GM19351 (cell line): ENCODE results near the gene PRM1.

Source experiments
- ATAC-seq: cut with Tn5 transposase; IDR thresholded peaks from one replicate; pipeline ENCODE4 v1.9.1; 2021; ENCODE audit warnings: mild to moderate bottlenecking, moderate library complexity; ENCODE audit not compliant: unreplicated experiment

The PRM1 gene

DNA sequence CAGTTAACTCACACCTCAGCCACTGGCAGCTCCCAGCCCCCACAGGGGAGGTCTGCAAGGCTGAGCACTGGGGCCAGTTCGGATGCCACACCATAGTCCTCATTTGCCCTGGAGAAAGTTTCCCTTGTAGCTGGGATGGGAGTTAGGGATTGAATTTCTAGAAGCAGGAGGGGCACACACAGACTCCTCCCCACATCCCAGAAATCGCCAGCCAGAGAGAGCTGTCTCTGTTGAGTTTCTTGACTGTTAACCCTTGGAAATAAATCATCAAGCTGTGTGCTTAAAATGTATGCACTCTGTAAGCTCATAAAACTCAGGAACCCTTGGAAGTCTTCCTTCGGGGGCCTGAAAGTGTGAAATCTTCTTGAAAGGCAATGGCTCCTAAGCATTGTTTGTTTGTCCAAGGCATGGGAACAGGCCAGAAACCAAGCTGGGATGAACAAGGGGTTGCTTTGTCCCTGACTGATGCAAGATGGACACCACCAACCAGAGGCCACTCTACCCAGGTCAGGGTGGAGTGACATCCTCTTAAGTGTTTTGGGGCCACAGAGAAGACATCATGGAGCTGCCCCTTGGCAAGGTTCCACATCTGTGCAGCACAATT is 7.3 kb downstream of the PRM1 start:
- ATAC-seq: no peak

GRCh38 chr16:11272921-11273720 is 8.0 kb downstream of the PRM1 start, which contains the start of gene PRM3:
Gene PRM3 (minus strand): TSS chr16:11273629. CDS start chr16:11273595, 34 bp downstream.
- no peak for ATAC-seq

DNA sequence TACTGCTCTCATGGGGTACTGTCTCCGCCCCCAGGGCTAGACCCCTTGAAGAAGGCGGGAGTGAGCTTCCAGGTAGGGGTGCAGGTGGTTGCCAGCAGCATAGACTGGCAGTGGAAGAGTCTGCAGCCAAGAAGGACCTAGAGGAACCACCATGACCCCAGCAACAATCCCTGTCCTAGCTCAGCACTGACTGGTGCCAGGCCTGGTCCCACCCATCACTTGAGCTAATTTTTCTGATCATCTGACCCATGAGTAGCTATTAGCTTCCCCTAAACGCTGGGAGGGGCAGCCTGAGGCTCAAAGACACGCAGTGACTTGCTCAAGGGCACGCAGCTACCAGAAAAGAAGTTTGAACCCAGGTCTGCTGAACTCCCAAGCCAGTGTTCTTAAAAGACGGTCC is 8.6 kb downstream of the PRM1 start:
- no peak for ATAC-seq

- no peak for ATAC-seq
Measured at GRCh38 chr16:11271610-11272009, 9.5 kb downstream of the PRM1 start.

DNA sequence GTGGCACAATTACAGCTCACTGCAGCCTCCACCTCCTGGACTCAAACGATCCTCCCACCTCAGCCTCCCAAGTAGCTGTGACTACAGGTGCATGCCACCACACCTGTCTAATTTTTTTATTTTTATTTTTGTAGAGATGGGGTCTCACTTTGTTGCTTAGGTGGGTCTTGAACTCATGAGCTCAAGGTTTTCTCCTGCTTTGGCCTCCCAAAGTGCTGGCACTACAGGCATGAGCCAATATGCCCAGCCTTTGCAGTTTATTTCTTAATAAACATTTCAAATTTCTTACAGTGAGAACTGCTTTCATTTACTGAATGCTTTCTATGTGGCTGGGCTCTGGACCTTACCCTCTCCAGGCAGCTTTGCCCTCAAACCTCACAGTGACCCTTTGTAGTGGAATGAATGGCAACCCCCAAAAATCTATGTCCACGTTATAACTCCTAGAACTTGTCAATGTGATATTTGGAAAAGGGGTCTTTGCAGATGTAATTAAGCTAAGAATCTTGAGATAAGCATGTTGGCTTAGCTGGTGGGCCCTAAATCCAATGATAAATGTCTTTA is 10.4 kb downstream of the PRM1 start:
- no peak for ATAC-seq

DNA sequence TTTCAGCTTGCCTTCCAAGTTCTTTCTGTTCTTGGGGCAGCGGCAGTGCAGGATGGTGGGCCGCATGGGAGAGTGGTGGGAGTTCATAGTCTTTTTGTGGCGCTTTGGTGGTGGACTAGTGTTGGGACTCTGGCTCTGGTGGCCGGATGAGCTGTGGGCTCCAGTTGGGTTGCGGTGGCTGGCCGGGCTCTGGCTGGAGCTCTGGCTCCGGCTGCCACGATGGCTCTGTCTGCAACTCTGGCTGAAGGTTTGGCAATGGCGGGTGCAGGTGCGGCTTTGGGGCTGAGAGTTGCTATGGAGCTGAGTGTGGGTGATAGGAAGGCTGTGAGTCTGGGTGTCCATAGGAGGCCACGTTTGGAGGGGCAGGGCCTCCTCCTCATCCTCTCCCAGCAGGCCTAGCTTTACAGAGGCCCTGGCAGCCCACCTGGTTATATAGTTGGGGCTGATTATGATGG is 12.2 kb downstream of the PRM1 start, which contains the start of gene TNP2:
Gene TNP2, minus strand, starts transcription at position 405 of the 455 bp plus-strand sequence. Its CDS starts 63 bp downstream, at position 342.
- no peak for ATAC-seq

GRCh38 chr16:11265124-11265523 is 16.0 kb downstream of the PRM1 start:
- ATAC-seq: no peak

DNA sequence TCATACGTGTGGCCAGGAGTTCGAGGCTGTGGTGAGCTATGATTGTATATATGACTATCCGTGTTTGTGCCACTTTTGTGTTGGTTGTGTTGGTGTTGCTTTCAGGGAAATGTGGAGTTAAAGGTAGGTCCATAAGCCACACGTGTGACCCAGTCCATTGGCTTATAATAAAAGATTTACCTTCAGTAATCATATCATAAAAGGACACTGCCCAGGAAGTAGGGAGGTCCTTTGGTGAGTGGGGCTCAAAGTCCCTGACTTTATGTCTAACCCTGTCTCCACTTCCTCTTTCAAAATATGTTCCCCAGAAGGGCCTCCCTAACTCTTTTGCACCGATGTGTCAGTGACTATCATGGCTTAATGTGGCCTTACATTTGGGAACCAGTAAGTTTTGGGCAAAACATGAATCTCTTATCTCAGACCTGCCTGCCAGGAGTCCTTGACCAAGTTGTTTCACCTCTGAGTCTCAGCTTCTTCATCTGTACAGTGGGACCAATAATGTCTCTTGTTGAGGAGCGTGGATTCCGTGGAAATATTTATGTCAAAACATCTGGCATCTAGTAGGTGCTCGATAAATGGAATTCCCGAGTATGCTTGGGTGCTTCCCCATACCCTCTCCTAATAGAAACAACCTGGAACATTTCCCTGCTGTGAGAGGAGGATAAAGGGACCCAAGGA is 16.8 kb downstream of the PRM1 start:
- no peak for ATAC-seq

DNA sequence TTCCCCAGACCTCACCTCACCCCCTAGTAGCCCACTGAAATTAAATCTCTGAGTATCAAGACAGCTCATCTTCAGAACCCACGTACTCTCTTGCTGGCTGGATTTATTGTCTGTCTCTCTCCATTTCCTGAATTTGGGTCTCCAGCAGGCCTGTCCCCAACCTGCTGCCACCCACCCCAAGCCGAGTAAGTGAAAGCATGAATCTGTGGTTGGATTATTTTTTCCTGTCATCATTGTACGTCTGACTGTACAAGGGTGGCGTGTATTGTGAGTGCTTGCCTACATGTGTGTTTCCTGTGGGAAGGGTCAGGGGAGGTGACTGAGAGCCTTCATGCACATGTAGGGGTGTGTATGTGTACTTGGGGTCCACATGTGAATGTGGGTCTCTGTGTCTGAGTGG is 17.4 kb downstream of the PRM1 start:
- no peak for ATAC-seq

DNA sequence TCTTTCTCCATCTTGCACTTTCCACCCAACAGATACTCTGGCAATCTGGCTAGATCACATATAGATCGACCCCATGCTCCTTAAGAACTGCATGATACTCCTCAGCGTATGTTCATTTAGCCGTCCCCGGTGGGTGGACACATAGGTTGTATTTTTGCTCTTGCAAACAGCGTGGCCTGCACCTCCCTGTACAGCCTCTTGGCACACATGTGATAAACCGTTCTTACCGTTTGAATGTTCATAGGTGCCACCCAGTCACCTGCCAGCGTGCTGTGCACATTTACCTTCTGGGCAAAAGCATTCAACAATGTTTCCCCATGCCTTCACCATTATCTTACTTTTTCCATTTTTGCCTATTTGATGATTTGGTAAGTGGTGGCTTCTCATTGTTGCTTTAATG is 18.2 kb downstream of the PRM1 start:
- ATAC-seq: no peak

DNA sequence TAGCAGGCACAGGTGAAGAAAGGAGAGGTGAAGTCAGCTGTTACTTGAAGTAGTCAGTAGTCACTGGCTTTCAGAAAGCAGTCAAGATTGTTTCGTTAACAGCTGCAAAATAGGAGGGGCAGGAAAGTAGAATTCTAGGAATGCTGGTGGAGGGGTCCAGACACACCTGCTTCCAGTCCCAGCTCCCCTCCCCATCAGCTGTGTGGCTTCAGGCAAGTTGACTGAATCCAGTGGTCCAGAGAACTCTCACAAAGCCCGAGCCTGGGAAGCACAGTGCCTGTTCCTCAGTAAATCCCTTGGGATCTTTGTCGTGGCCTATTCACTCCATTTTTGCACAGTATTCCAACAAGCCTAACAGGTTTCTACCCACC is 20.5 kb downstream of the PRM1 start:
- no peak for ATAC-seq

DNA sequence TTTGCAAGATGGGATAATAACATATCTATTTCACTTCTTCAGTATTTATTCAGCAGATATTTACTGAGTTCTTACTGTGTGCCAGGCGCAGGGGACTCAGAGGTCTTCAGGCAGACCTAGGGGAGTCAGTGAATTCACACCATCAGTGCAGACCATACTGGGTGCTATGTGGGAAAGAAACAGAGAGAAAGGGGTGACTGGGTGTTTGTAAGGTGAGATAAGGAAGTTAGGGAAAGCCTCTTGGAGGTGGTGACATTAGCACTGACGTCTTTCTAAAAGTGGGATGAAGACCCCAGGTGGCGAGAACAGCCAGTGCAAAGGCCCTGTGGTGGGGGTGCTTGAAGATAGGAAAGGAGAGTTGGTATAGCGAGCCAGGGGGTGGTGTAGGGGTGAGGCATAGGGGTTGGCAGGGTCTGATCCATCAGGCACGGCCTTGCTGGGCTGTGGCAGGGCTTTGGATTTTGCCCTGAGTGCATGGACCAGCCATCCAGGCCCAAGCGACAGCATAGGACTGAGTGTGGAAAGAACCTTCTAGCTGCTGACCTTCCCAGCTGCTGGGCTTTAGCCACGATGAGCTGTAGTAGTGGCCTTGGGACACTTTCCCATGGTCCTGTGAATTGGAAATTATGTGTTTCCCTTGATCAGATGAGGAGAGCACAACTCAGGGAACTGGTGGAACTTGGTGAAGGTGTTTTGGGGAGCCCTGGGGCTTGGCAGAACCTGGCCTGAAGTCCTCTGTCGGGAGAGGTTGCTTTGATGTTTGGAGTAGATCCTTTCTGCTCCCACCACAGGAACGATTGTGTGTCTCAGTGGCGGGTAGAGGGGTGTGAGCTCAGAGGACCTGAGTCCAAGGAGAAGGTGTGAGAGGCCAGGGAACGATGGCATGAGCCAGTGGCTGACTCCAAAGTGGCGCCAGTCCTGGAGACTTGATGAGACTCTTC is 21.2 kb downstream of the PRM1 start:
- no peak for ATAC-seq

- no peak for ATAC-seq
Measured at GRCh38 chr16:11258553-11259492, 22.3 kb downstream of the PRM1 start.

DNA sequence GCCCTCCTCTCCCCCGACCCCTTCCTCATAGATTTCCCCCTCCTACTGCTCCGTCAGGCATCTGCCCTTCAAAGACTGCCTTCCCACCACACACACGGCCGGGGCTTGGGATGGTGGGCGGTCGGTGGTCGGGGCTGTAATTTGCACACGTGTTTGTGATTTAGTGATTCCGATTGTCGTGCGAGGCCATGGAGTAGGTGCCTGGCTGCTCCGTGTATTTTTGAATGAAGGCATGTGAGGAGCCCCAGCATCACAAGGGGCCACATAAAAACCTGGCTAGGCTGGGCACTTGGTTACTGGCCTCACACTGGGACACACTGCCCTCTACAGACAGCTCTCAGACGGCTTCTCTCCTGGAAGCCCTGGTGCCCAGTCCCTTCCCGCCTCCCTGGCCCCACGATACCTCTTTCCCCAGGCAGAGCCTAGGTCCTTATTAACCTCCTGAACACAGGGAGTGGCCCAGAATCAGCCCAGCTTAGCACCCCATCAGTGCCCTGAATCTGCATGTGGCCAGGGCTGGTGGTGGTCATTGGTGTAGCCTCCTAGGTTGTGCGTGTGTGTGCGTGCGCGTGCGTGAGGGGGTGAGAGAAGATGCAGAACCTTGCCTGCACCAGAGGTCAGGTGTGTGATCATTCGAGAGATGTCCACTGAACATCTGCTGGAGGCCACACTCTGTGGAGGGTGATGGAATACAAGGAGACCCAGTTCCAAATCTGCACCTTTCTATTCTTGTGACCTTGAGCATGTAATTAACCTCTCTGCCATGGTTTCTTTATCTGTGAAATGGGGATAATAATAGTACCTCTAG is 23.8 kb downstream of the PRM1 start:
- ATAC-seq: no peak

DNA sequence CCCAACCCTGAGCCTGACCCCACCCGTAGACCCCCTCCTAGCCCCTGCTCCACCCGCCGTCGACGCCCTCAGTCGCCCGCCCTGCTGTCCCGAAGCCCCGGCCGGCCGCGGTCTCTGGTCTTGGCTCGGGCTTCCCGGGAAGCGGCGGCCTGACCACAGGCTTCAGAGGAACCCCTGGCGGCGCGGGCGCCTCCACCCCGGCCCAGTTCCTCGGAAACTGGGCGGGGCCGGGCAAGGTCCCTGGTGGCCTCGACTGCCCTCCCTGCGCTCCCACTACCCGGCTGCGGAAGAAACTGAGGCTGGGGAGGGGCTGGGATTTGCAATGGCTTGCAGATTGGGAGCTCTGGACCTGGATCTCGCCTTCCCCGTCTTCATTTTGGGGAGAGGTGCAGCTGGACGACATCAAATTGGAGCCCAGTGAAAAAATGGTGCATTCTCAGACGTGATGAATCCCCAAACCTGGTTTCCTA is 24.4 kb downstream of the PRM1 start:
- no peak for ATAC-seq

GRCh38 chr16:11255737-11256660 is 25.1 kb downstream of the PRM1 start, which contains the start of gene SOCS1:
Gene SOCS1 (minus strand): TSS chr16:11256204. CDS start chr16:11255478, 726 bp downstream.
- peak; percentile 51 for ATAC-seq
